ENCODE results near the gene RASSF5.

DNA sequence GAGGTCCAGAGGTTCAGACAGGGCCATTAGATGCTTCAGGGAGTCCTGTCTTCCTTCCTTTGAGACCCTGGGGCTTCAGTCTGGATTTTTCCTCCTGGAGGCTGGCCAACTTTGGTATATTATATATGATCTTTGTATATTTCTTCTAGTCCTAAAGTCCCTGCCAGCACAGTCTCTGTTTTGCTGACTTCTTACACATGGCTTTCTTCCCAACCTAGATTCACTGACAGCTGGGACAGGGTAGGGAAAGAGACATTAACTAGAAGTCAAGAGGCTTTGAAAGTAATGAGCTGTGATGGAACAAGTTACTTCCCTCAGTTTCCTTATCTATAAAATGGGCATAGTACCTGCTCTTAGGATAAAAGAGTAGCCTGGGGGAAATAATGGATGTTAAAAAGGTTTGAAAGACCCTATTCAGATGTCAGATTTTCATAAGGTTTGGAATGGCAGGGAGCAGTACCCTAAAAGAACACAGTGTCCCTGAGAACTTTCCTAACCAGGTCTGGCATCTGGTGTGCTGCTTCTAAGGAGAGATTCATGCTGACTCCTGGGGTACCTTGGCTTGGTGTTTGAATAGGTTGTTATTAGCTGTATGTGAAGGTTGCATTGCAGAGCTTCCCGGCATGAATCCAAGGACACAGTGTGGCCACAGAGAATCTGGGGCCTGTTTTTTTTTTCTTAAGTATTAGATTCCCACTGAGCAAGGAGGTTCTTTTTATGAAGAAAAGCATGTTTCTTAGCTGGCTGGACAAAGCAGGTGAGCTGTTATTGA is 47.6 kb downstream of the RASSF5 start:
- TF ChIP-seq POLR2AphosphoS5 (IDR thresholded peaks at IDR 0.05; ENCODE audit: borderline replicate concordance, low read depth, low read length) (no peak), EZH2 (IDR thresholded peaks at IDR 0.05) (no peak)

Data from SK-N-MC (cell line).